Hepatocyte (in vitro differentiated cells): ENCODE data around the gene CCDC93. TPM values are rescaled to one million over a fixed set of nuclear protein-coding genes. Genes with fewer than 3 reads are reported as not detected.

Experiments
- DNase-seq: peaks from one replicate; pipeline ENCODE4 v3.0.0-alpha.2; 2016; ENCODE audit warnings: low spot score
- H2AFZ ChIP-seq: fragments of 200-600 bp; sonication (generic); 2 replicates; pipeline ENCODE4 v1.6.0; 2016; ENCODE audit warnings: antibody characterized with exemption, mild to moderate bottlenecking
- H3K27ac ChIP-seq: fragments of 200-600 bp; sonication (generic); 2 replicates; pipeline ENCODE4 v1.5.1; 2016; ENCODE audit warnings: mild to moderate bottlenecking
- H3K27me3 ChIP-seq: fragments of 200-600 bp; sonication (generic); 2 replicates; pipeline ENCODE4 v1.6.1; 2016
- H3K36me3 ChIP-seq: fragments of 200-600 bp; sonication (generic); replicated peaks from 2 replicates; pipeline ENCODE4 v1.5.1; 2016; ENCODE audit warnings: low read depth; ENCODE audit not compliant: insufficient read depth
- H3K4me1 ChIP-seq: fragments of 200-600 bp; sonication (generic); 2 replicates; pipeline ENCODE4 v1.5.1; 2016; ENCODE audit warnings: mild to moderate bottlenecking, moderate library complexity; ENCODE audit not compliant: insufficient read depth
- H3K4me2 ChIP-seq: fragments of 200-600 bp; sonication (generic); 2 replicates; pipeline ENCODE4 v1.6.0; 2016
- H3K4me3 ChIP-seq: fragments of 200-600 bp; sonication (generic); 2 replicates; pipeline ENCODE4 v1.5.1; 2016; ENCODE audit warnings: mild to moderate bottlenecking
- H3K79me2 ChIP-seq: fragments of 200-600 bp; sonication (generic); 2 replicates; pipeline ENCODE4 v1.6.0; 2017; ENCODE audit warnings: mild to moderate bottlenecking
- H3K9me2 ChIP-seq: fragments of 200-600 bp; sonication (generic); replicated peaks from 2 replicates; pipeline ENCODE4 v1.6.0; 2017; ENCODE audit warnings: mild to moderate bottlenecking; ENCODE audit not compliant: insufficient read depth
- H3K9me3 ChIP-seq: fragments of 200-600 bp; sonication (generic); 2 replicates; pipeline ENCODE4 v1.5.1; 2016; ENCODE audit warnings: low read depth, mild to moderate bottlenecking
- H4K20me1 ChIP-seq: fragments of 200-600 bp; sonication (generic); 2 replicates; pipeline ENCODE4 v1.6.0; 2016; ENCODE audit warnings: mild to moderate bottlenecking; ENCODE audit not compliant: insufficient read depth, poor library complexity, severe bottlenecking
- CTCF ChIP-seq: fragments of 200-600 bp; sonication (generic); IDR thresholded peaks from 2 replicates; pipeline ENCODE4 v1.5.1; 2016; ENCODE audit warnings: antibody characterized with exemption, mild to moderate bottlenecking; ENCODE audit not compliant: poor library complexity
- EZH2 ChIP-seq: fragments of 200-600 bp; sonication (generic); IDR thresholded peaks from 2 replicates; pipeline ENCODE4 v1.6.1; 2016; ENCODE audit warnings: antibody characterized with exemption, mild to moderate bottlenecking, borderline replicate concordance
- EZH2phosphoT487 ChIP-seq: fragments of 200-600 bp; sonication (generic); IDR thresholded peaks from one replicate; pipeline ENCODE4 v1.6.1; 2018; ENCODE audit warnings: antibody characterized with exemption, mild to moderate bottlenecking, low read depth, moderate library complexity; ENCODE audit not compliant: unreplicated experiment, severe bottlenecking
- WGBS: methylation state at CpG from one replicate; pipeline ENCODE4 v1.1.6; 2016; ENCODE audit warnings: low lambda C conversion rate; ENCODE audit errors: missing lambda C conversion rate; 5-methylcytosine and 5-hydroxymethylcytosine counted together
- polyA plus RNA-seq: library from polyadenylated mRNA; unstranded; fragments of >200 nt; fragmentation: Nextera tagmentation; extraction: Ambion mirVana; gene quantifications from 2 replicates; pipeline ENCODE4 v1.2.1, GENCODE V29; 2016
- total RNA-seq: library from RNA; depleted of rRNA; stranded (reverse); fragments of >200 nt; gene quantifications from 2 replicates; pipeline ENCODE4 v1.2.3, GENCODE V29; 2014

Gene CCDC93
- total and polyA plus RNA-seq, 2 experiments from 2014 or later = 13.2 to 37.4 TPM

- Histone ChIP-seq H3K36me3 (no peaks in the 10 kb centered on the region), H3K9me2 (no peaks in the 10 kb centered on the region)
- no peak for TF ChIP-seq EZH2
- no peak for TF ChIP-seq EZH2phosphoT487
- no peak for TF ChIP-seq CTCF
These were observed 60.6 kb downstream of the CCDC93 start for GRCh38 chr2:117953231-117953630.

DNA sequence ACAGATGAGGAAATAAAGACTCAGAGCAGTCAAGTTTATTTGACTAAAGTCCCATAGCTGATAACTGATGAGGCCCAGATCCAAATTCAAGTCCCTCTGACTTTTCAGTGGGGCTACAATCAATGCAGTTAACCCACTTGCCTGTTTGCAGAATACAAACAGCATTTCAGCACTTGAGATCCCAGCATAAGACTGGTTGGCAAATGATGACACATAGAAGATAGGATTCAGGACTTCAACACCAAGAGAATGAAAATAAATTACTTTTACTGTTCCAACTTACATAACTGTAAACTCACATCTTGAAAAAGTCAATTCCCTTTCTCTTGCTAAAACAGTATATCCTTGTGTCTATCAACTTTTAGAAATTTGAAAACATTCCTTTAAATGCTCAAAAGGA is 61.2 kb downstream of the CCDC93 start:
- H3K4me2 ChIP-seq = no peak overlapping the region
- no peaks in the 10 kb centered on the region for H3K9me2 ChIP-seq
- H3K27ac ChIP-seq = no peak overlapping the region
- TF ChIP-seq EZH2 (no peak), EZH2phosphoT487 (no peak), CTCF (no peak)
- H2AFZ ChIP-seq = no peak overlapping the region
- H3K9me3 ChIP-seq = no peaks in the 10 kb centered on the region
- H3K36me3 ChIP-seq = no peaks in the 10 kb centered on the region
- DNase-seq = no peak
- no peaks in the 10 kb centered on the region for H4K20me1 ChIP-seq
- no peaks in the 10 kb centered on the region for H3K79me2 ChIP-seq
- H3K4me3 ChIP-seq = no peak overlapping the region
- no peaks in the 10 kb centered on the region for H3K27me3 ChIP-seq
- H3K4me1 ChIP-seq = peaks cover 2% of the 10 kb centered on the region

More at GRCh38 chr2:117953231-117953630, 60.6 kb downstream of the CCDC93 start:
- no peaks in the 10 kb centered on the region for H3K79me2 ChIP-seq
- no peaks in the 10 kb centered on the region for H4K20me1 ChIP-seq
- no peaks in the 10 kb centered on the region for H3K9me3 ChIP-seq
- H3K27ac ChIP-seq = no peak overlapping the region
- H3K27me3 ChIP-seq = no peaks in the 10 kb centered on the region
- no peak overlapping the region for H2AFZ ChIP-seq
- H3K4me3 ChIP-seq = no peak overlapping the region
- no peak for DNase-seq
- peaks cover 6% of the 10 kb centered on the region for H3K4me1 ChIP-seq
- H3K4me2 ChIP-seq = no peak overlapping the region

DNA sequence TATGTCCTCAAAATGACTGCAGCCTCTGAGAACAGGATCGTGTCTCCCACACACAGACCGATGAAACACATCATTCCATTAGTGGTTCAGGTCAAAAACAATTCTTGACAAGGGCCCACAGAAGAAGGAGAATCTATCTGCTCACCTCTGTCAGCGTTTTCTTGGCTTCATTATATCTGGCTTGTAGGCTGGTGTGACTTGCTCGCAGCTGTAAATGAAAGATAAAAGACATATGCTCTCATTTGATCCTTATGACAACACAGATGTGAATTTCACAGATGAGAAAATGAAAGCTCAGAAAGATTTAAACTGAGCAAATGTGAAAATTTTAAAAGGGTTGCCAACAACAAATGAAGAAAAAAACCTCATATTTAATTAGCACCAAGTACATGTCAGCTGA is 61.6 kb downstream of the CCDC93 start:
- Histone ChIP-seq H3K4me3 (no peak overlapping the region), H3K9me2 (no peaks in the 10 kb centered on the region), H3K79me2 (no peaks in the 10 kb centered on the region), H3K4me2 (no peak overlapping the region), H4K20me1 (no peaks in the 10 kb centered on the region), H2AFZ (no peak overlapping the region), H3K4me1 (no peaks in the 10 kb centered on the region), H3K27ac (no peak overlapping the region), H3K27me3 (no peaks in the 10 kb centered on the region), H3K36me3 (no peaks in the 10 kb centered on the region), H3K9me3 (no peaks in the 10 kb centered on the region)
- TF ChIP-seq CTCF (no peak), EZH2phosphoT487 (no peak), EZH2 (no peak)
- DNase-seq = no peak
- WGBS = 87% methylated on average over 4 of the region's 4 CpGs

DNA sequence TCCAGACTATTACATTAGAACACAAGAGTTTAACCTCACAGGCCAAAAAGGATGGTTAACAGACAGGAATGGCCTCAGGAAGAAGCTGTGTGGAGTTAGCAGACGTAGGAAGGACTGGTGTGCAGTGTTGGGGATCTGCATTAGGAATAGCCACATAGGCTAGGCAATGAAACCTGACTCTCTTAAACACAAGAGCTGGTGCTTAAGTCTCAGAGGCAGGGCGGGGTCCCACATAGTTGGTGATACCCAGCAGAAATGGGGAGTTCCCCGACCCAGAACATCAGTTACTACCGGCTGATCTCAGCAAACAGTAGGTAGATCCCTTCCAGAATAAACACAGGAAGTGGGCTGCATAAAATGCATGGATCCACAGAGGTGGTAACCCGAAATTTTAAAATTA is 64.1 kb downstream of the CCDC93 start:
- no peaks in the 10 kb centered on the region for H3K36me3 ChIP-seq
- no peak overlapping the region for H3K4me3 ChIP-seq
- H3K27ac ChIP-seq = no peak overlapping the region
- 85% methylated on average over 5 of the region's 5 CpGs for WGBS
- no peak for DNase-seq
- no peak overlapping the region for H2AFZ ChIP-seq
- no peaks in the 10 kb centered on the region for H3K27me3 ChIP-seq
- H4K20me1 ChIP-seq = no peaks in the 10 kb centered on the region
- H3K9me3 ChIP-seq = no peaks in the 10 kb centered on the region
- H3K79me2 ChIP-seq = no peaks in the 10 kb centered on the region
- no peaks in the 10 kb centered on the region for H3K9me2 ChIP-seq
- H3K4me1 ChIP-seq = no peaks in the 10 kb centered on the region
- TF ChIP-seq CTCF = no peak
- no peak for TF ChIP-seq EZH2phosphoT487
- no peak for TF ChIP-seq EZH2
- no peak overlapping the region for H3K4me2 ChIP-seq
